GM19025 (cell line): ENCODE measurements around the gene SLC26A6.

Experiments used
- ATAC-seq: cut with Tn5 transposase; IDR thresholded peaks from one replicate; pipeline ENCODE4 v1.9.1; 2021; ENCODE audit warnings: mild to moderate bottlenecking, low read depth, moderate library complexity; ENCODE audit not compliant: unreplicated experiment

Gene SLC26A6

GRCh38 chr3:48662145-48662752, 27.0 kb upstream of the SLC26A6 start:
- no peak for ATAC-seq

- no peak for ATAC-seq
Measured at GRCh38 chr3:48661501-48662144, 26.4 kb upstream of the SLC26A6 start.

- ATAC-seq, result no peak
Measured at GRCh38 chr3:48660800-48661400, 25.6 kb upstream of the SLC26A6 start.

GRCh38 chr3:48656841-48657281, 21.6 kb upstream of the SLC26A6 start:
- ATAC-seq, result no peak

- ATAC-seq, result no peak
Measured at GRCh38 chr3:48656061-48656840, 21.0 kb upstream of the SLC26A6 start.

GRCh38 chr3:48655606-48656005, 20.3 kb upstream of the SLC26A6 start:
- ATAC-seq, result no peak

- no peak for ATAC-seq
Measured at GRCh38 chr3:48655063-48655462, 19.8 kb upstream of the SLC26A6 start.

- ATAC-seq, result no peak
Measured at GRCh38 chr3:48652923-48653715, 17.9 kb upstream of the SLC26A6 start.

GRCh38 chr3:48651771-48652170, 16.5 kb upstream of the SLC26A6 start:
- no peak for ATAC-seq

- no peak for ATAC-seq
Measured at GRCh38 chr3:48650723-48651122, 15.5 kb upstream of the SLC26A6 start.

GRCh38 chr3:48648188-48648850, 13.1 kb upstream of the SLC26A6 start:
- ATAC-seq, result no peak

GRCh38 chr3:48647714-48648113, 12.5 kb upstream of the SLC26A6 start:
- ATAC-seq, result no peak

- no peak for ATAC-seq
Measured at GRCh38 chr3:48644898-48645760, 9.9 kb upstream of the SLC26A6 start.

GRCh38 chr3:48642605-48643004, 7.3 kb upstream of the SLC26A6 start:
- ATAC-seq, result no peak

- no peak for ATAC-seq
Measured at GRCh38 chr3:48641396-48641795, 6.1 kb upstream of the SLC26A6 start.

- ATAC-seq, result no peak
Measured at GRCh38 chr3:48639944-48640606, 4.8 kb upstream of the SLC26A6 start.

- ATAC-seq, result no peak
Measured at GRCh38 chr3:48637305-48637704, 2.0 kb upstream of the SLC26A6 start.

- ATAC-seq, result no peak
Measured at GRCh38 chr3:48636149-48636655, 941 bp upstream of the SLC26A6 start.
